Activated CD8-positive, alpha-beta T cell treated with anti-CD3 and anti-CD28 coated beads, Interleukin-2, amount 10 ng/mL, durations not matched to agents 7 days and 5 days (primary cell): Measurements from ENCODE around the gene HERC4. TPM values are rescaled to one million over a fixed set of nuclear protein-coding genes. Genes with fewer than 3 reads are reported as not detected.

Experiments
- ATAC-seq: fragments of 150-1000 bp; cut with Tn5 transposase; one replicate; pipeline ENCODE4 v1.10.0; 2021; ENCODE audit warnings: moderate library complexity
- CTCF ChIA-PET: fragments of 350-600 bp; sonication (Branson Sonifier 250); formaldehyde crosslinking; loops from one replicate; lab custom pipeline; 2021; ENCODE audit warnings: antibody characterized with exemption; lab: Charles Lee
- POLR2A ChIA-PET: fragments of 350-600 bp; sonication (Branson Sonifier 250); formaldehyde crosslinking; loops from one replicate; lab custom pipeline; 2021; ENCODE audit warnings: antibody characterized with exemption; lab: Charles Lee
- DNase-seq: peaks from one replicate; pipeline ENCODE4 v3.0.0-alpha.2; 2020
- H3K27ac Mint-ChIP-seq: one replicate; pipeline ENCODE4 v1.8.0; 2021; ENCODE audit warnings: mild to moderate bottlenecking, mixed read lengths
- H3K27me3 Mint-ChIP-seq: one replicate; pipeline ENCODE4 v1.8.0; 2021; ENCODE audit warnings: low read depth, mixed read lengths
- H3K36me3 Mint-ChIP-seq: one replicate; pipeline ENCODE4 v1.8.0; 2021; ENCODE audit warnings: low read depth, mixed read lengths
- H3K4me1 Mint-ChIP-seq: one replicate; pipeline ENCODE4 v1.8.0; 2021; ENCODE audit warnings: low read depth, mixed read lengths
- H3K4me3 Mint-ChIP-seq: one replicate; pipeline ENCODE4 v1.8.0; 2021; ENCODE audit warnings: mild to moderate bottlenecking, mixed read lengths
- H3K9me3 Mint-ChIP-seq: one replicate; pipeline ENCODE4 v1.8.0; 2022; ENCODE audit warnings: mixed read lengths; ENCODE audit not compliant: insufficient read depth
- total RNA-seq, 2 experiments: library from RNA; stranded (reverse); gene quantifications; one replicate each; pipeline ENCODE4 v1.2.3, GENCODE V29; 2021

HERC4 gene
- total RNA-seq, 2 experiments from 2014 or later: 48.8 to 50.1 TPM

DNA sequence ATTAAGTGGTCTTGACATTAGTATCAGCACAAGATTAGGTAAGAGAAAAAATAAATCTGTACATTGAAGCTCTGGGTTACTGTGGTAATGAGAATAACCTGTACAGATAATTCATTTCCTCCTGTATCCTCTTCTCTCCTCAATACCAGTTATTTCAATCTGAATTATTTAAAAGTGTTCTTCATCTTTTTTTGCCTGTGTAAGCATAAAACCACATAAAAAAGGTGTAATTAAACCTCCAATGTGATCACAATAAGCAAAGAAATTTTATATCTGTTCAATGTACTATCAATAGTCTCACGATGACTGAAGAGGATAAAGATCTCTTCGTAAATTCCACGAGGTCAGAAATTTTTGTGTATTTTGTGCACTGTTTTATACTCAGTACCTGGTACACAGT lies 33.0 kb upstream of the HERC4 start:
- H3K27ac Mint-ChIP-seq: no peak overlapping the region
- H3K4me3 Mint-ChIP-seq: no peak overlapping the region
- H3K36me3 Mint-ChIP-seq: no peaks in the 10 kb centered on the region
- DNase-seq: no peak
- ChIA-PET POLR2A (no interaction called here), CTCF (interaction anchor here (0.7 kb wide), 1 partner anchor 39 kb away, joined by 3 read pairs; no protein-coding TSS in a partner anchor)
- peaks cover 13% of the 10 kb centered on the region for H3K27me3 Mint-ChIP-seq
- H3K4me1 Mint-ChIP-seq: no peaks in the 10 kb centered on the region
- H3K9me3 Mint-ChIP-seq: no peaks in the 10 kb centered on the region
- no peak for ATAC-seq

DNA sequence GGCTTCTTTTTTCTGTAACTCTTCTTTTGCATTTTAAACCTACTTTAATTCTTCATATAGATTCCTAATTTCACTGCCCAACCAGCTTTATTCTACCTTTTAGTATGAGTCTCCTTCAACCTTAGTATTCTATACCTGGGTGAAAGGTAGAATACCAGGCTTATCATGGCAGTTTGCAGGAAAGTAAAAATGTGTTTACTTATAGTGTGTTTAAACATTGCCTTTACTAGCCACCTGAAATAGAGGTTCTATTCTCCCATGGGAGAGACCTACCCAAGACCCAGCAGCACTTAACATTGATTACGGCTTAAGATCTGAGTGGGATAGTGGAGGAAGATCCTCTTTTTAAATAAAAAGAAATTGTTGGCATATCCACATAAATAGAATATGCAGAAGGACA lies 32.6 kb upstream of the HERC4 start:
- Mint-ChIP-seq H3K4me1 (no peaks in the 10 kb centered on the region), H3K4me3 (no peak overlapping the region), H3K36me3 (no peaks in the 10 kb centered on the region), H3K27ac (no peak overlapping the region), H3K27me3 (peaks cover 13% of the 10 kb centered on the region), H3K9me3 (no peaks in the 10 kb centered on the region)
- ATAC-seq: no peak
- no peak for DNase-seq
- POLR2A ChIA-PET: no interaction called here
- CTCF ChIA-PET: no interaction called here

GRCh38 chr10:68106656-68107055 lies 31.6 kb upstream of the HERC4 start:
- CTCF ChIA-PET: no interaction called here
- Mint-ChIP-seq H3K27me3 (peaks cover 13% of the 10 kb centered on the region), H3K27ac (no peak overlapping the region), H3K4me3 (no peak overlapping the region), H3K9me3 (no peaks in the 10 kb centered on the region), H3K36me3 (no peaks in the 10 kb centered on the region), H3K4me1 (no peaks in the 10 kb centered on the region)
- ATAC-seq (no peak), DNase-seq (no peak)
- POLR2A ChIA-PET: no interaction called here

DNA sequence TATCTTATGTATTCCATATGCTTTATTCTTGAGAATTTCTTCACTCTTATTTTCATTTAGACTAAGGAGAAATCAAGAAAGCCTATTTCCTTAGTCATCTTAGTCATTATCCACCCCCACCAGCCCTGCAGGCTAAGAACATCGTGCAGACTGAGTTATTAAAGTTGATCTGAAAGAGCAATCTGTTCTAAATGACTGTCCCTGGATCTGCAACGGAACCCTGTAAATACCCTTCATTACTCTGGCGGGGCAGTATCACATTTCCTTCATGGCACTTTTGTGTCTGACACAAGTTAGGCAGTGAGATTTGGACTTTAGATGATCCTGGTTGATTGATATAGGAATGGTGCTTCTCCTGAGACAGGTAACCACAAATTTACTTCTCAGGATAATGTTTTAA lies 30.7 kb upstream of the HERC4 start:
- ChIA-PET CTCF (no interaction called here), POLR2A (no interaction called here)
- Mint-ChIP-seq H3K27me3 (peaks cover 15% of the 10 kb centered on the region), H3K36me3 (no peaks in the 10 kb centered on the region), H3K9me3 (no peaks in the 10 kb centered on the region), H3K27ac (no peak overlapping the region), H3K4me1 (no peaks in the 10 kb centered on the region), H3K4me3 (no peak overlapping the region)
- DNase-seq: no peak
- no peak for ATAC-seq

- H3K27ac Mint-ChIP-seq: no peak overlapping the region
- no peak overlapping the region for H3K4me3 Mint-ChIP-seq
- ChIA-PET POLR2A (no interaction called here), CTCF (interaction anchor here (2.2 kb wide), 1 partner anchor 52 kb away, joined by 7 read pairs; no protein-coding TSS in a partner anchor)
- peaks cover 4% of the 10 kb centered on the region for H3K4me1 Mint-ChIP-seq
- DNase-seq (no peak), ATAC-seq (no peak)
- no peaks in the 10 kb centered on the region for H3K9me3 Mint-ChIP-seq
- H3K36me3 Mint-ChIP-seq: no peaks in the 10 kb centered on the region
- H3K27me3 Mint-ChIP-seq: peaks cover 10% of the 10 kb centered on the region
These were observed 28.8 kb upstream of the HERC4 start for GRCh38 chr10:68103901-68104300.

DNA sequence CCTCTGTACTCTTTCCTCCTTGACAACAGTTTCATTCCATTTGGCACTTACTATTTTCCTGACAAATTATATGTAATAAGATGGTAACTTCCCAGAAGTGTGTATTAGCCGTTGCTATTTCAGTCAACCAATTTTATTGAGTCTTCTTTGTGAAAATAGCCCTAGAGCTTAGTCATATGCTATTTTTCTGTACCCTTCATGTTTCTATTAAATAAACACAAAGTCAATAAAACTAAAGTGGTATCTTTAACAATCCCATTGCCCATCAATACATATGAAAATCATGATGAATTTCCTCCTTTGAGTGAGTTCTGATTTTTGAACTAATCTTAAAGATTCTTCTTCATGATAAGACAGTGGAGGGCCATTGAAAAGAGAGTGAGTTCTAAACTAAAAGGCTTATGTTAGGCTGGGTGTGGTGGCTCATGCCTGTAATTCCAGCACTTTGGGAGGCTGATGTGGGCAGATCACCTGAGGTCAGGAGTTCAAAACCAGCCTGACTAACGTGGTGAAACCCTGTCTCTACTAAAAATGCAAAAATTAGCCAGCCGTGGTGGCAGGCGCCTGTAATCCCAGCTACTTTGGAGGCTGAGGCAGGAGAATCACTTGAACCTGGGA lies 28.3 kb upstream of the HERC4 start:
- Mint-ChIP-seq H3K4me1 (peaks cover 4% of the 10 kb centered on the region), H3K9me3 (no peaks in the 10 kb centered on the region), H3K27ac (no peak overlapping the region), H3K27me3 (peaks cover 10% of the 10 kb centered on the region), H3K36me3 (no peaks in the 10 kb centered on the region), H3K4me3 (no peak overlapping the region)
- DNase-seq (no peak), ATAC-seq (no peak)
- ChIA-PET CTCF (interaction anchor here (2.2 kb wide), 1 partner anchor 53 kb away, joined by 7 read pairs; no protein-coding TSS in a partner anchor), POLR2A (no interaction called here)

DNA sequence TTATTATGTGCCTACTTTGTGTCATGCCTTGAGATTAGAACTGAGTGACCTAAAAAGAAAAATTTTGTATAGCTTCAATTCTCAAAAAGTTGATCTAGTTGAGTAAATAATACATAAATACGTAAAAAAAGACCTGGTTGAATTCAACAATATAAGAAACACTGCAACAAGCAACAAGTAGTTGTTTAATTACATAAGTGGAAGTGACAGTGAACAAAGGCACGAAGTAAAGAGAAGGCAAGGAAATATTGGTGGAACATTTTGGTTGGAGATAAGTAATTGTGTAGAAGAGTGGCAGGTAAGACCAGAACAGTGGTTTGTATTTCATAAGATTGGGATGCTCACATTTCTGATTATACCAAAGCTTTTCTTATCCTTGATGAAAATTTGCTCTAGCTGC lies 26.0 kb upstream of the HERC4 start:
- DNase-seq (no peak), ATAC-seq (no peak)
- Mint-ChIP-seq H3K27me3 (peaks cover 10% of the 10 kb centered on the region), H3K4me1 (peaks cover 4% of the 10 kb centered on the region), H3K9me3 (no peaks in the 10 kb centered on the region), H3K27ac (no peak overlapping the region), H3K4me3 (no peak overlapping the region), H3K36me3 (no peaks in the 10 kb centered on the region)
- ChIA-PET POLR2A (no interaction called here), CTCF (interaction anchor here (1.0 to 1.6 kb wide), 3 partner anchors 50 to 112 kb away, joined by 3 to 4 read pairs (median 3); no protein-coding TSS in a partner anchor)

DNA sequence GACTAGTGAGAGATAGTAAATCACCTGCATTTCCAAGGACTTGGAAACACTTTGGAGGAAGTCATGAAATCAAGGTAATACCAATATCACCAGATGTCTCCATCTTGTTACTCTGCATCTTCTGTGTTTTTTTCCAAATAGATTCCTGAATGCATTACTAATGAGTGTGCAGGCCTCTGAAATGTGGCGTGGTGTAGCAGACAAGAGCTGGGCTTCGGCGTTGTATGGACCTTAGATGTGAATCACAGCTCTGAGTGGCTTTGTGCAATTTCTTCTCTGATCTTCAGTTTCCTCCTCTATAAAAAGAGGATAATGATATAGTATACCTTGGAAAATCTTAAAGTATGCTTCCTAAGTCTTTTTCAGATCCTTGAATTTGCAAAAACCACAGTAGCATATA lies 24.7 kb upstream of the HERC4 start:
- POLR2A ChIA-PET: interaction anchor here (0.6 kb wide), 1 partner anchor 65 kb away, joined by 3 read pairs; no protein-coding TSS in a partner anchor
- no peaks in the 10 kb centered on the region for H3K36me3 Mint-ChIP-seq
- peaks cover 4% of the 10 kb centered on the region for H3K4me1 Mint-ChIP-seq
- H3K4me3 Mint-ChIP-seq: no peak overlapping the region
- CTCF ChIA-PET: interaction anchor here (1.5 kb wide), 1 partner anchor 312 kb away, joined by 5 read pairs; no protein-coding TSS in a partner anchor
- H3K27ac Mint-ChIP-seq: no peak overlapping the region
- no peaks in the 10 kb centered on the region for H3K9me3 Mint-ChIP-seq
- peaks cover 8% of the 10 kb centered on the region for H3K27me3 Mint-ChIP-seq
- no peak for DNase-seq
- no peak for ATAC-seq

- ChIA-PET CTCF (interaction anchor here (0.9 kb wide), 1 partner anchor 17 kb away, joined by 3 read pairs; no protein-coding TSS in a partner anchor), POLR2A (no interaction called here)
- Mint-ChIP-seq H3K27me3 (peaks cover 2% of the 10 kb centered on the region), H3K4me3 (no peak overlapping the region), H3K27ac (no peak overlapping the region), H3K9me3 (no peaks in the 10 kb centered on the region), H3K36me3 (no peaks in the 10 kb centered on the region), H3K4me1 (peaks cover 4% of the 10 kb centered on the region)
- no peak for ATAC-seq
- no peak for DNase-seq
These were observed 21.9 kb upstream of the HERC4 start for GRCh38 chr10:68096913-68097516.

DNA sequence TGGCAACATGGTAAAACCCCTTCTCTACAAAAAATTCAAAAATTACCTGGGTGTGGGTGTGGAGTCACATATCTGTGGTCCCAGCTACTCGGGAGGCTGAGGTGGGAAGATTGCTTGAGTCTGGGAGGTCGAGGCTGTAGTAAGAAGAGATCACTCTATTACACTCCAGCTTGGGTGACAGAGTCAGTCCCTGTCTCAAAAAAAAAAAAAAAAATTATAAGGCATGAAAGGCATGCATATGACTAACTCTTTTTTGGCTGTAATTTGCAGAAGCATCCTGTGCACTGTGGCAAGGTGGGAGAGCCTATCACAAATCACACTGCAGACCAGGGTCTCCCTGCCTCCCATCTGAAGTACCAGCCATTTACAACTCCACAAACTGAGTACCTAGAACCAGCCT lies 20.1 kb upstream of the HERC4 start:
- Mint-ChIP-seq H3K36me3 (no peaks in the 10 kb centered on the region), H3K27ac (no peak overlapping the region), H3K4me1 (peaks cover 1% of the 10 kb centered on the region), H3K27me3 (no peaks in the 10 kb centered on the region), H3K4me3 (no peak overlapping the region), H3K9me3 (no peaks in the 10 kb centered on the region)
- no peak for ATAC-seq
- no peak for DNase-seq
- ChIA-PET CTCF (no interaction called here), POLR2A (no interaction called here)

DNA sequence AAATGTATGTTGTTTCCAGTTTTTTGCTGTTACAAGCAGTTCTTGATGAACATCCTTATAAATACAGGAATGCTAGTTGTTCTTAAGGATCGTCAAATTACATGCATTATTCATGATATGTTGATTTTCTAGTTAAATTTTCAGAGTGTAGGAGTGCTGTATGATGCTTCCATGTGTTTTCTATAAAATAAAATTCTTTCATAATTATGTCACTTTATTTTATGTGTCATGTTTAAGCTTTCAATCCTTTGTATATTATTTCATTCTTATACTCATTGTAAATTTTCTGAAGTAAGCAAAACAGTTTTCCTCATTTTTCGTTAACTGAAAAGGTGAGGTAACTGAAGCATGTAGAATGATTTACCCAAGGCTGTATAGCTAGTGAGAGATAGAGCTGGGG lies 17.4 kb upstream of the HERC4 start:
- Mint-ChIP-seq H3K9me3 (no peaks in the 10 kb centered on the region), H3K4me3 (no peak overlapping the region), H3K27me3 (no peaks in the 10 kb centered on the region), H3K36me3 (no peaks in the 10 kb centered on the region), H3K27ac (no peak overlapping the region), H3K4me1 (peaks cover 8% of the 10 kb centered on the region)
- ATAC-seq (no peak), DNase-seq (no peak)
- ChIA-PET CTCF (no interaction called here), POLR2A (no interaction called here)

DNA sequence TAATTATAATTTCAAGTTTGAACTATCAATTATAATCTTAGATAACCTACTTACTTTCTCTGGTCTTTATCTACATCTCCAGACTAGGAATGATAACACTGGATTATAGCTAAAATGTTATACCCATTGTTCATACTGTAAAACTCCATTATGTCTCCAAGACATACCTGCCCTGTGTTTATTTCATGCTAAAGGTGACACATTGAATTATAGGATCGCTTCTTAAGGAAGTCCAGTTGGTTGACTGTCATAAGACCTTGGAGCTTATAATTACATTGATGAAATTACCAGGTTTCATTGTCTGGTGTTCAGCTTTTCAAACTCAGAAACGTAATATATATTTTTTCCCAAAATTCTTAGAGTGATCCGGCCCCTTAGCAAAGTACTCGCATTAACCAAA lies 15.5 kb upstream of the HERC4 start:
- Mint-ChIP-seq H3K27me3 (no peaks in the 10 kb centered on the region), H3K36me3 (no peaks in the 10 kb centered on the region), H3K27ac (no peak overlapping the region), H3K9me3 (no peaks in the 10 kb centered on the region), H3K4me1 (peaks cover 12% of the 10 kb centered on the region), H3K4me3 (no peak overlapping the region)
- POLR2A ChIA-PET: interaction anchor here (1.1 kb wide), 1 partner anchor 41 kb away, joined by 3 read pairs; no protein-coding TSS in a partner anchor
- CTCF ChIA-PET: interaction anchor here (0.8 to 1.2 kb wide), 4 partner anchors 13 to 302 kb away, joined by 3 read pairs; no protein-coding TSS in a partner anchor
- DNase-seq: no peak
- ATAC-seq: no peak
